Measurements from ENCODE around the gene MLXIP.

GRCh38 chr12:122159882-122160281 lies 81.3 kb downstream of the MLXIP start:
- no peak for TF ChIP-seq CTCF (IDR thresholded peaks at IDR 0.05; ENCODE audit: poor library complexity, severe bottlenecking)
- no peak for TF ChIP-seq EZH2 (IDR thresholded peaks at IDR 0.05; ENCODE audit: borderline replicate concordance, insufficient read depth, low read length, poor library complexity, severe bottlenecking)
- no peak for TF ChIP-seq REST (IDR thresholded peaks at IDR 0.05; ENCODE audit: borderline replicate concordance)
- TF ChIP-seq POLR2AphosphoS5 (IDR thresholded peaks at IDR 0.05): no peak

Data from neural cell (in vitro differentiated cells).